Epithelial cell of proximal tubule (primary cell): ENCODE measurements around the gene KCNRG. TPM values are rescaled to one million over a fixed set of nuclear protein-coding genes. Genes with fewer than 3 reads are reported as not detected.

ENCODE experiments used
- DNase-seq: peaks from one replicate; pipeline ENCODE4 v3.0.0-alpha.2; 2011; ENCODE audit warnings: low read depth
- H3K4me3 ChIP-seq: 2 replicates; pipeline ENCODE4 v1.5.1; 2011; ENCODE audit warnings: low read depth, mild to moderate bottlenecking, low read length
- total RNA-seq: library from RNA; depleted of rRNA; stranded (reverse); fragments of >200 nt; gene quantifications from 2 replicates; pipeline ENCODE4 v1.2.3, GENCODE V29; 2015
- TF ChIP-seq, protein P1 (sequence below): conservative IDR thresholded peaks from 2 replicates; pipeline ENCODE4 v1.5.1; 2012; ENCODE audit warnings: low read depth, mild to moderate bottlenecking, low read length

Gene KCNRG
- total RNA-seq, 1 donor from 2014 or later = 2.5 TPM

DNA sequence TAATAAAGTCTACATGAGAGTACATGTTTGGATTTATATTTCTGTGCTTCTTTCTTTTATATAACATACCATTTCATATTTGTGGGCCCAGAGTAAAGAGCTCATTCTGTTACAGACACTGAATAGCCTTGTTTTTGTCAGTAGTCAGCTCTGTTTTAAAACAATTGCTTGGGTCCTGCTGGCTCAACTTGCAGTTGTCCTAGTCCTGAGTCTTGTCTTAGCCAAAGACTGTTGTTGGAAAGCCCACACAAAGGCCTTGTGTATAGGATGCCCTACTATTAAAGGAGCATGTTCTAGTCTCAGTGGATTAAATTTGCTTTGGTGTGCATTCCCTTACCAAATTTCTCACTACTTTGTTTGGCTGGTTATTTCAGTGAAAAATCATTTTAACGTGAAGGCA is 3.8 kb upstream of the KCNRG start:
- TF ChIP-seq, protein P1, sequence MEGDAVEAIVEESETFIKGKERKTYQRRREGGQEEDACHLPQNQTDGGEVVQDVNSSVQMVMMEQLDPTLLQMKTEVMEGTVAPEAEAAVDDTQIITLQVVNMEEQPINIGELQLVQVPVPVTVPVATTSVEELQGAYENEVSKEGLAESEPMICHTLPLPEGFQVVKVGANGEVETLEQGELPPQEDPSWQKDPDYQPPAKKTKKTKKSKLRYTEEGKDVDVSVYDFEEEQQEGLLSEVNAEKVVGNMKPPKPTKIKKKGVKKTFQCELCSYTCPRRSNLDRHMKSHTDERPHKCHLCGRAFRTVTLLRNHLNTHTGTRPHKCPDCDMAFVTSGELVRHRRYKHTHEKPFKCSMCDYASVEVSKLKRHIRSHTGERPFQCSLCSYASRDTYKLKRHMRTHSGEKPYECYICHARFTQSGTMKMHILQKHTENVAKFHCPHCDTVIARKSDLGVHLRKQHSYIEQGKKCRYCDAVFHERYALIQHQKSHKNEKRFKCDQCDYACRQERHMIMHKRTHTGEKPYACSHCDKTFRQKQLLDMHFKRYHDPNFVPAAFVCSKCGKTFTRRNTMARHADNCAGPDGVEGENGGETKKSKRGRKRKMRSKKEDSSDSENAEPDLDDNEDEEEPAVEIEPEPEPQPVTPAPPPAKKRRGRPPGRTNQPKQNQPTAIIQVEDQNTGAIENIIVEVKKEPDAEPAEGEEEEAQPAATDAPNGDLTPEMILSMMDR = no peak
- no peak overlapping the region for H3K4me3 ChIP-seq
- DNase-seq = no peak

DNA sequence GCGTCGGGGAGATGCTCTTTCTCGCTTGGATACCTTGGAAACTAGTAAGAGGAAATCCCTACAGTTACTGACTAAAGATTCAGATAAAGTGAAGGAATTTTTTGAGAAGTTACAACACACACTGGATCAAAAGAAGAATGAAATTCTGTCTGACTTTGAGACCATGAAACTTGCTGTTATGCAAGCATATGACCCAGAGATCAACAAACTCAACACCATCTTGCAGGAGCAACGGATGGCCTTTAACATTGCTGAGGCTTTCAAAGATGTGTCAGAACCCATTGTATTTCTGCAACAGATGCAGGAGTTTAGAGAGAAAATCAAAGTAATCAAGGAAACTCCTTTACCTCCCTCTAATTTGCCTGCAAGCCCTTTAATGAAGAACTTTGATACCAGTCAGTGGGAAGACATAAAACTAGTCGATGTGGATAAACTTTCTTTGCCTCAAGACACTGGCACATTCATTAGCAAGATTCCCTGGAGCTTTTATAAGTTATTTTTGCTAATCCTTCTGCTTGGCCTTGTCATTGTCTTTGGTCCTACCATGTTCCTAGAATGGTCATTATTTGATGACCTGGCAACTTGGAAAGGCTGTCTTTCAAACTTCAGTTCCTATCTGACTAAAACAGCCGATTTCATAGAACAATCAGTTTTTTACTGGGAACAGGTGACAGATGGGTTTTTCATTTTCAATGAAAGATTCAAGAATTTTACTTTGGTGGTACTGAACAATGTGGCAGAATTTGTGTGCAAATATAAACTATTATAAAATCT is 2.7 kb upstream of the KCNRG start:
- TF ChIP-seq, protein P1 = no peak
- no peak for DNase-seq
- no peak overlapping the region for H3K4me3 ChIP-seq

DNA sequence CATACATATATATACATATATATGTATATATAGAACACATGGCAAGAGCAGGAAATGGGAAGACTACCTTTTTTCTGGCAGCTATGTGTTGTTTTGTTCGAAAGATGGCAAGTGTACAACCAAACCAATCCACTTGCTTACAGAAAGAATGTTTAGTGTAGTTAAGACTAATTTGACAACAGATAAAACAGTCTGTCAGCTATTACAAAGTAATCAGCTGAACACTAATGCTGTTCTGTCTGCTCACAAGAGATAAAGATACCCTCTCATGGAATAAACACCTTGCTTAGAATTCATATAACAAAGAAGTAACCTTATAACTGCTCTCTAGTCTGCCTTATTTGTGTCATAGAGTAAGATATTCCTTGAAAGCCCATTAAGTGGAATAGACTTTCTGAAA is 858 bp upstream of the KCNRG start:
- TF ChIP-seq, protein P1 = no peak
- DNase-seq = no peak
- no peak overlapping the region for H3K4me3 ChIP-seq

DNA sequence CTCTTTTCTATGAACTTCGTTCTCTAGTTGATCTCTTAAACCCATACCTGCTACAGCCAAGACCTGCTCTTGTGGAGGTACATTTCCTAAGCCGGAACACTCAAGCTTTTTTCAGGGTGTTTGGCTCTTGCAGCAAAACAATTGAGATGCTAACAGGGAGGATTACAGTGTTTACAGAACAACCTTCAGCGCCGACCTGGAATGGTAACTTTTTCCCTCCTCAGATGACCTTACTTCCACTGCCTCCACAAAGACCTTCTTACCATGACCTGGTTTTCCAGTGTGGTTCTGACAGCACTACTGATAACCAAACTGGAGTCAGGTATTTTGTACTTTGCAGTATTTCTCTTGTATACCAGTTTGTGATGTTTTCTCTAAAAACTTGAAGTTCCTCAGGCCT is 506 bp downstream of the KCNRG start:
- no peak overlapping the region for H3K4me3 ChIP-seq
- TF ChIP-seq, protein P1 = no peak
- DNase-seq = no peak

DNA sequence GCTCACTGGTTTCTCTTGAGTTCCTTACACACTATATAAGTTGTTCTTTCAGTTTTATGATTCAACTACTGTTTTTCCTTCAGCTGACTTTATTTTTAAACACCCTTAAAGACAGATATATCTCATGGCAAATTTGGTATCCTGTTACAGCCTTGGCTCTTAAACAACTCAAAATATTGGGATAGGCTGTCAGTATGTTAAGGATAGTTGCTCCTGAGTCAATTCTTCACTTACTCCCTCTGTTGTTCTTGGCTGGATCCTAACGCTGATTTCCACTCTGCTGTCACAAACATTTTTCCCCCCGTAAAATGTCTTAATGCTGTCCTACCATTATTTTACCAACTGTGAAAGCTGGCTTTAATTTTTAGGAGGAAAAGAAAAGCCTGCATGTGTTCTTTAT is 1.2 kb downstream of the KCNRG start:
- H3K4me3 ChIP-seq = no peak overlapping the region
- TF ChIP-seq, protein P1 = no peak
- no peak for DNase-seq

DNA sequence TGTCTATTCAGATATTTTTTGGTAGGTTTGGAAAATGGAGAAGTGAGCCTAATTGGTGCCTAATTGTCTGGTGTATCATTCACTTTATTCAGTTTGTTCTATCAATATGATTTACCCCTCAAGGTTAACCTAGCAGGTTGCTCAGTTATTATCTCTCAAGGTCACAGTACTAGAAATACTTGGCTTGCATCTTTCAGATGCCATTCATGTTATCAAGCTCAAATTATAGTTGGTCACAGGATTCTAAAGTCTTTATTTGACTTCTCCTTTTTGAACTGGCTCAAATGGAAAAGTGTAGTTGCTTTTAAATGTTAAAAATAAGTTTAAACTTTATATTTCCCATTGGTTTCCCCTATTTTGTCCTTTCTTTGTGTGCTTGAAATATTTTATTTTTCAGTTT is 2.6 kb downstream of the KCNRG start:
- no peak overlapping the region for H3K4me3 ChIP-seq
- TF ChIP-seq, protein P1 = no peak
- no peak for DNase-seq

DNA sequence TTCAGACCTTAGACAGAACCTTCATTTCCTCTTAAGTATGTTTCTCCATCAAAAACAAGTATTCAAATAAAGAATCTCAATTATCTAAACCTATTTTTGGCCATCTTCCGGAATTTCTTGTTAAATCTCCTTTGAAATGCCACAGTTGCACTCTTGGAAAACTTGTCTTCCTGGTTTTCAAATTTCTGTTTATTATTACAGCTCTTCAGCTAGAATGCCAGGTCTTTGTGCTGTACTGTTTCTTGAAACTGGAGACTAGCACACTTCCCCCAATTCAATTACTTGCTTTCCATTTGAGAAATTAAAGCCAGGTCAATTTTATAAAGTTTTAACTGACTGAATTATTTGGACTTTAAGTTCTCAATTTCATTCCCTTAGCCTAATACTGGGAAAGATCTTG is 10.2 kb downstream of the KCNRG start:
- H3K4me3 ChIP-seq = no peak overlapping the region
- TF ChIP-seq, protein P1 = no peak
- no peak for DNase-seq
